ENCODE data around the gene MORC4.

The MORC4 gene

DNA sequence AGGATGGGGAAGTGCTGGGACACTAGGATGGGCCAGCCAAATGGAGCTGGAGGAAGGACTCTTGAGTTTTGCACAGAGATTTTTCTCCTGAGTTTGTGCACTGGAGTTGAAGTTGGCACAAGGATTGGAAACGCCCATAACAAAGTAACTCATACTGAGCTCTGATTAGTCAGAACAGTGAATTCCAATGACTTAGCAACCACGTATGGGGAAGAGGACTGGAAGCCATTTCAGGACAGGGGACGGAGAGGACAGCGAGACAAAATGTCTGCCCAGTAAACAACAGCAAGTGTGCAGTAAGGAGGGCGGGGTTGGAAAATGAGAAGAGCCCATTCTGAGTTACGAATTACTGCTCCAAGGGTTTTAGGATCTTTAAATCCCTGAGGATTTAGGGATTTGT, 102.8 kb downstream of the MORC4 start:
- Histone ChIP-seq H3K36me3 (replicated peaks; ENCODE audit: low read depth, low read length) (no peaks in the 10 kb centered on the region), H3K4me3 (ENCODE audit: low read length) (no peak overlapping the region), H2AFZ (ENCODE audit: low read depth, low read length) (no peak overlapping the region), H3K9ac (ENCODE audit: low read length) (no peak overlapping the region), H4K20me1 (ENCODE audit: insufficient read depth, low read length) (no peaks in the 10 kb centered on the region), H3K4me1 (ENCODE audit: low read length) (no peaks in the 10 kb centered on the region), H3K27me3 (ENCODE audit: low read depth, low read length) (no peaks in the 10 kb centered on the region), H3K79me2 (ENCODE audit: low read length) (no peaks in the 10 kb centered on the region), H3K9me3 (ENCODE audit: insufficient read depth, low read length) (no peaks in the 10 kb centered on the region), H3K27ac (ENCODE audit: low read length) (no peak overlapping the region), H3K4me2 (ENCODE audit: low read length) (no peak overlapping the region)
- TF ChIP-seq CTCF (IDR thresholded peaks at IDR 0.05; ENCODE audit: low read depth, low read length) (no peak), EZH2phosphoT487 (IDR thresholded peaks at IDR 0.05; ENCODE audit: low read depth) (no peak)

- Histone ChIP-seq H3K27me3 (ENCODE audit: low read depth, low read length) (no peaks in the 10 kb centered on the region), H4K20me1 (ENCODE audit: insufficient read depth, low read length) (no peaks in the 10 kb centered on the region), H3K9me3 (ENCODE audit: insufficient read depth, low read length) (no peaks in the 10 kb centered on the region), H3K36me3 (replicated peaks; ENCODE audit: low read depth, low read length) (no peaks in the 10 kb centered on the region), H2AFZ (ENCODE audit: low read depth, low read length) (no peak overlapping the region), H3K9ac (ENCODE audit: low read length) (no peak overlapping the region), H3K4me2 (ENCODE audit: low read length) (no peak overlapping the region), H3K4me1 (ENCODE audit: low read length) (no peaks in the 10 kb centered on the region), H3K27ac (ENCODE audit: low read length) (no peak overlapping the region), H3K79me2 (ENCODE audit: low read length) (no peaks in the 10 kb centered on the region), H3K4me3 (ENCODE audit: low read length) (no peak overlapping the region)
- TF ChIP-seq CTCF (IDR thresholded peaks at IDR 0.05; ENCODE audit: low read depth, low read length) (no peak), EZH2phosphoT487 (IDR thresholded peaks at IDR 0.05; ENCODE audit: low read depth) (no peak)
Observed at GRCh38 chrX:106894978-106895452, 105.0 kb downstream of the MORC4 start.

DNA sequence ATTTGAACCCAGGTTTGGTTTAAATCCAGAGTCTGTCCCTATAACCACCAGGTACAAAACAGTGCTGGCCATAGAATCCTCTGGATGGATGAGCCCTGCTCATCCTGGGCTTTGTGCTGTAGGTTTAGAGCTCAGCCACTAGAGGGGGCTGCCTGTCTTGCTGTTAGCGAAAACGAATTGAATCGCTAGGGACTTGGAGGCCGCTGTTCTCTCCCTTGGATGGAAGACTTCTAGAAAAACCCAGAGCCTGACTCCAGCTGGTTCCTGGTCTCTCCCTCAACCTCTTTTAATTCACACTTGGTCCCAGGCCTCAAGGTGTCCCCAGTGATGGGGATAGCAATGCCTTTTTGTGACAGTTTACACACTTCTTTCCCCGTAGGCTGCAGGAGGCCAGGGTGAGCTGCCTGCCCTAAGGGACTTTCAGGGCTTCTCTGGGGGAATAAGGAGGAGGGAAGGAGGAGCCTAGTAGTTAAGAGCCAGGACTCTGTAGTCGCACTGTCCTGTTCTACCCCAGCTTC, 105.6 kb downstream of the MORC4 start:
- Histone ChIP-seq H3K27me3 (ENCODE audit: low read depth, low read length) (no peaks in the 10 kb centered on the region), H3K9ac (ENCODE audit: low read length) (no peak overlapping the region), H3K4me3 (ENCODE audit: low read length) (no peak overlapping the region), H3K27ac (ENCODE audit: low read length) (no peak overlapping the region), H3K9me3 (ENCODE audit: insufficient read depth, low read length) (no peaks in the 10 kb centered on the region), H3K4me2 (ENCODE audit: low read length) (peak overlapping the region; percentile 31; the same call in 1 of the 2 replicates), H3K79me2 (ENCODE audit: low read length) (no peaks in the 10 kb centered on the region), H3K4me1 (ENCODE audit: low read length) (no peaks in the 10 kb centered on the region), H4K20me1 (ENCODE audit: insufficient read depth, low read length) (no peaks in the 10 kb centered on the region), H2AFZ (ENCODE audit: low read depth, low read length) (peak overlapping the region; percentile 47; the same call in 1 of the 2 replicates), H3K36me3 (replicated peaks; ENCODE audit: low read depth, low read length) (no peaks in the 10 kb centered on the region)
- peak; percentile 73 for TF ChIP-seq CTCF (IDR thresholded peaks at IDR 0.05; ENCODE audit: low read depth, low read length)
- no peak for TF ChIP-seq EZH2phosphoT487 (IDR thresholded peaks at IDR 0.05; ENCODE audit: low read depth)

DNA sequence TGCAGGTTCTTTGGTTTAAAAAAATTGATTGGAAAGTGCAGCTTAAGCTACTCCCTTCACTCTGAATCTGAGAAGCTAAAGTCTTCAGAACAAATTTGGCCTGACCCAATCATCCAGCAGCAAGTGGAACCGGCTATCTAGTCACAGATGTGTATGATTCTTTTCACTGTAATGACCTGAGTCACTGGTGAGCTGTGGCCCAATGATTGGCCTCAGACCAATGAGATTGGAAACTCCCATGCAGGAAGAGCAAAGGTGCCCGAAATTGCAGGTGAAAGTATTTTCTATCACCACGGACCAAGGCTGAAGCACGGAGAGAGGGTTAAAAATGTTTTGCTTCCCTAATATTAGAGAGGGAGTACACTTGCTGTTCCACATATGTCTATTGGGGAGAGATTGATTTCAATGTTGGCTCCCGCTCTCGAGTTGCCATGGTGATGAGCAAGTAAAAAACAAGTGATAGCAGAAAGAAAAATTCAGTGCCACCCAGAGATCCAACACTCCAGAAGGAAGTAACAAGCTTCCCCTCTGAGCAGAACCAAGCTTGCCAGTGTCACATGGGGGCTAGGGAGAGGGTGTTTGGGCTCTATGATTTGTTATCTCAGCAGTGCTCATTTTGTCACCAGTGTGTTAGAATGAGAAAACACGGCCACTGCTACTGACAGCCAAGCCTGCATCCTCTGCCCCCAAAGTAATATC, 108.1 kb downstream of the MORC4 start:
- Histone ChIP-seq H3K9ac (ENCODE audit: low read length) (no peak overlapping the region), H3K4me1 (ENCODE audit: low read length) (no peaks in the 10 kb centered on the region), H3K4me2 (ENCODE audit: low read length) (no peak overlapping the region), H3K4me3 (ENCODE audit: low read length) (no peak overlapping the region), H2AFZ (ENCODE audit: low read depth, low read length) (no peak overlapping the region), H3K36me3 (replicated peaks; ENCODE audit: low read depth, low read length) (no peaks in the 10 kb centered on the region), H3K27me3 (ENCODE audit: low read depth, low read length) (no peaks in the 10 kb centered on the region), H3K79me2 (ENCODE audit: low read length) (no peaks in the 10 kb centered on the region), H3K27ac (ENCODE audit: low read length) (no peak overlapping the region), H3K9me3 (ENCODE audit: insufficient read depth, low read length) (no peaks in the 10 kb centered on the region), H4K20me1 (ENCODE audit: insufficient read depth, low read length) (no peaks in the 10 kb centered on the region)
- TF ChIP-seq CTCF (IDR thresholded peaks at IDR 0.05; ENCODE audit: low read depth, low read length): no peak

Measured in OCI-LY3 (cell line).